Mesothelial cell of epicardium (in vitro differentiated cells): Measurements from ENCODE around the gene FAF2. TPM values are rescaled to one million over a fixed set of nuclear protein-coding genes. Genes with fewer than 3 reads are reported as not detected.
A peak's percentile ranks its signal among the peaks of the same experiment; 100 is the strongest.
"Not testable (repeated sequence)": the region's sequence is repeated elsewhere in the genome, so short reads cannot be mapped to it uniquely, and the experiment has no call there.

Experiments
- DNase-seq, 2 experiments: peaks; one replicate each; pipeline ENCODE4 v3.0.0; 2021; ENCODE audit warnings: low spot score in 2 of 2; ENCODE audit not compliant: unreplicated experiment in 2 of 2
- H3K27ac Mint-ChIP-seq: 2 replicates; pipeline ENCODE4 v1.8.0; 2021; ENCODE audit warnings: mixed read lengths
- H3K27me3 Mint-ChIP-seq: 2 replicates; pipeline ENCODE4 v1.8.0; 2021; ENCODE audit warnings: low read depth, mixed read lengths
- H3K36me3 Mint-ChIP-seq: 2 replicates; pipeline ENCODE4 v1.8.0; 2021; ENCODE audit warnings: mixed read lengths
- H3K4me1 Mint-ChIP-seq: 2 replicates; pipeline ENCODE4 v1.8.0; 2021; ENCODE audit warnings: mixed read lengths
- H3K4me3 Mint-ChIP-seq: 2 replicates; pipeline ENCODE4 v1.8.0; 2021; ENCODE audit warnings: mild to moderate bottlenecking, moderate library complexity, mixed read lengths
- H3K9me3 Mint-ChIP-seq: 2 replicates; pipeline ENCODE4 v1.8.0; 2021; ENCODE audit warnings: mixed read lengths
- total RNA-seq: library from RNA; stranded (reverse); gene quantifications from 3 replicates; pipeline ENCODE4 v1.2.1, GENCODE V29; 2021
- TF ChIP-seq, protein P1 (sequence below): fragments of 200-600 bp; sonication (generic); IDR thresholded peaks from one replicate; pipeline ENCODE4 v1.5.0; 2021; ENCODE audit warnings: antibody characterized with exemption; ENCODE audit not compliant: unreplicated experiment

Gene FAF2
- total RNA-seq, 1 donor from 2014 or later = 52.7 TPM

GRCh38 chr5:176441921-176442323, 6.3 kb upstream of the FAF2 start:
- H3K9me3 Mint-ChIP-seq = no peaks in the 10 kb centered on the region
- H3K4me1 Mint-ChIP-seq = peaks cover 2% of the 10 kb centered on the region
- TF ChIP-seq, protein P1, sequence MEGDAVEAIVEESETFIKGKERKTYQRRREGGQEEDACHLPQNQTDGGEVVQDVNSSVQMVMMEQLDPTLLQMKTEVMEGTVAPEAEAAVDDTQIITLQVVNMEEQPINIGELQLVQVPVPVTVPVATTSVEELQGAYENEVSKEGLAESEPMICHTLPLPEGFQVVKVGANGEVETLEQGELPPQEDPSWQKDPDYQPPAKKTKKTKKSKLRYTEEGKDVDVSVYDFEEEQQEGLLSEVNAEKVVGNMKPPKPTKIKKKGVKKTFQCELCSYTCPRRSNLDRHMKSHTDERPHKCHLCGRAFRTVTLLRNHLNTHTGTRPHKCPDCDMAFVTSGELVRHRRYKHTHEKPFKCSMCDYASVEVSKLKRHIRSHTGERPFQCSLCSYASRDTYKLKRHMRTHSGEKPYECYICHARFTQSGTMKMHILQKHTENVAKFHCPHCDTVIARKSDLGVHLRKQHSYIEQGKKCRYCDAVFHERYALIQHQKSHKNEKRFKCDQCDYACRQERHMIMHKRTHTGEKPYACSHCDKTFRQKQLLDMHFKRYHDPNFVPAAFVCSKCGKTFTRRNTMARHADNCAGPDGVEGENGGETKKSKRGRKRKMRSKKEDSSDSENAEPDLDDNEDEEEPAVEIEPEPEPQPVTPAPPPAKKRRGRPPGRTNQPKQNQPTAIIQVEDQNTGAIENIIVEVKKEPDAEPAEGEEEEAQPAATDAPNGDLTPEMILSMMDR = no peak
- no peak for DNase-seq
- H3K36me3 Mint-ChIP-seq = no peaks in the 10 kb centered on the region
- H3K27ac Mint-ChIP-seq = no peak overlapping the region
- H3K27me3 Mint-ChIP-seq = peaks cover 11% of the 10 kb centered on the region
- H3K4me3 Mint-ChIP-seq = no peak overlapping the region

DNA sequence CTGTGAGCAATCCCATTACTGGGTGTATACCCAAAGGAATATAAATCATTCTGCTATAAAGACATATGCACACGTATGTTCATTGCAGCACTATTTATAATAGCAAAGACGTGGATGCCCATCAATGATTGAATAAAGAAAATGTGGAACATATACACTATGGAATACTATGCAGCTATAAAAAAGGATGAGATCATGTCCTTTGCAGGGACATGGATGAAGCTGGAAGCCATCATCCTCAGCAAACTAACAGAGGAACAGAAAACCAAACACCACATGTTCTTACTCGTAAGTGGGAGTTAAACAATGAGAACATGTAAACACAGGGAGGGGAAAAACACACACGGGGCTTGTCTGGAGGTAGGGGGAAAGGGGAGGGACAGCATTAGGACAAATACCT, 5.3 kb upstream of the FAF2 start:
- H3K36me3 Mint-ChIP-seq, DNase-seq, H3K27me3 Mint-ChIP-seq, H3K9me3 Mint-ChIP-seq, H3K4me3 Mint-ChIP-seq, H3K27ac Mint-ChIP-seq, H3K4me1 Mint-ChIP-seq: not testable (repeated sequence)

DNA sequence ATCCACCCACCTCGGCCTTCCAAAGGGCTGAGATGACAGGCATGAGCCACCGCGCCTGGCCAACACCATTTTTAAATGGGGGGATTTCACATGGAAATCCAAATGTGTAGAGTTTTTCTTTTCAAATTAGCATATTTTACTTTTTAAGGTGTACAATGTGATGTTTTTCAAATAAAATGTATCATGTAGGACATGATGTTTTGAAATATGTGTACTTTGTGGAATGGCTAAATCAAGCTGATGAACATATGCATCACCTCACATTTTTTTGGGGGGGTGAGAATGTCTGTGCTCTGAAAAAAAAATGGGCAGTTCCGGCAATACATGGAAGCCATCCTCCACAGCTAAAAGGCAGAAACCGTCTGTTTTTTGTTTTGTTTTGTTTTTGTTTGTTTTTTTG, 3.4 kb upstream of the FAF2 start:
- no peak for DNase-seq
- H3K4me1 Mint-ChIP-seq = peaks cover 10% of the 10 kb centered on the region
- no peak overlapping the region for H3K4me3 Mint-ChIP-seq
- peaks cover 9% of the 10 kb centered on the region for H3K27me3 Mint-ChIP-seq
- TF ChIP-seq, protein P1 = no peak
- H3K9me3 Mint-ChIP-seq = no peaks in the 10 kb centered on the region
- no peaks in the 10 kb centered on the region for H3K36me3 Mint-ChIP-seq
- H3K27ac Mint-ChIP-seq = no peak overlapping the region

- Mint-ChIP-seq H3K4me3 (peak overlapping the region; percentile 28), H3K4me1 (peaks cover 14% of the 10 kb centered on the region), H3K9me3 (no peaks in the 10 kb centered on the region), H3K27me3 (peaks cover 9% of the 10 kb centered on the region), H3K36me3 (no peaks in the 10 kb centered on the region), H3K27ac (no peak overlapping the region)
- TF ChIP-seq, protein P1 = no peak
- no peak for DNase-seq
Observed at GRCh38 chr5:176446028-176446665, 2.0 kb upstream of the FAF2 start.

DNA sequence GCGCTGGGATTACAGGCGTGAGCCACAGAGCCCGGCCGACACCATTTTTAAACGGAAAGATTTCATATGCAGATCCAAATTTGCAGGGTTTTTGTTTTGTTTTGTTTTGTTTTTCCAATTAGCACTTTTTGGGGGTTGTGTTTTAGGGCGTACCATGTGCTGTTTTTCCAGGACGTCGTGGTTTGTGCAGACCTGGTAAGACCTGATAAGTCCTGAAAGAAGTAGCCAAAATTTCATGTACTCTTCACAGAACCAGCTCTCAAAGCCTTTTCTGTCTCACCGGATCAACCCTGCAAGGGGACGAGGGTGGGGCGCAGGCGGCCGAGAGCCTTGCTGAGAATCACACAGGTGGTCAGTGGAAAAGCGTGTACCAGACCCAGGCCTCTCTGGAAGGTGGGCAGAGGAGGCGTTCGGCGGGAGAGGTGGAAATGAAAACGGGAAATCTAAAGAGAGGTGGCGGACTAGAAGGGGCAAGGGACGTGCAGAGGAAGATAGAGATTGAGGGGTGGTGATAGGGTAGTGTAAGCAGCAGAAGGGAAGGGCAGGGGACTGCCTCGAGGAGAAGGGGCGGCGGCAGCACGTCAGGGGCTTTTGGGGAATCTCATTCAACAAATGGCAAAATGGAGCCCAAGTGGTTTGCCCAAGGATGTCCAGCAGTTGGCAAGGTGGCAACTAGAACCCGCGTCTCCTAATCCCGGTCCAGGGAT, 1.1 kb upstream of the FAF2 start:
- Mint-ChIP-seq H3K4me3 (peak overlapping the region; percentile 91), H3K27me3 (peaks cover 4% of the 10 kb centered on the region), H3K36me3 (no peaks in the 10 kb centered on the region), H3K4me1 (peaks cover 14% of the 10 kb centered on the region), H3K27ac (peak overlapping the region; percentile 100), H3K9me3 (no peaks in the 10 kb centered on the region)
- peak in 1 of 2 experiments; percentile 48 for DNase-seq
- TF ChIP-seq, protein P1 = no peak

- Mint-ChIP-seq H3K4me1 (peaks cover 14% of the 10 kb centered on the region), H3K27ac (peak overlapping the region; percentile 100), H3K27me3 (no peaks in the 10 kb centered on the region), H3K36me3 (no peaks in the 10 kb centered on the region), H3K9me3 (no peaks in the 10 kb centered on the region), H3K4me3 (peak overlapping the region; percentile 91)
- TF ChIP-seq, protein P1 = no peak
- peak in 1 of 2 experiments; percentile 64 for DNase-seq
Observed at GRCh38 chr5:176447591-176447977, 601 bp upstream of the FAF2 start.
